Neutrophil (primary cell): Measurements from ENCODE around the gene DBH.

Experiments
- H3K27ac ChIP-seq: fragments of 200-600 bp; sonication (generic); 2 replicates; pipeline ENCODE4 v1.5.1; 2016; ENCODE audit warnings: mild to moderate bottlenecking, moderate library complexity
- H3K27me3 ChIP-seq: fragments of 200-600 bp; sonication (generic); 2 replicates; pipeline ENCODE4 v1.6.0; 2016; ENCODE audit warnings: mild to moderate bottlenecking
- H3K36me3 ChIP-seq: fragments of 200-600 bp; sonication (generic); 2 replicates; pipeline ENCODE4 v1.5.1; 2017
- H3K4me1 ChIP-seq, 2 experiments: fragments of 200-600 bp in 1 of 2; sonication (generic) in 1 of 2; 1 replicate in 1 of 2; 2 replicates in 1 of 2; pipeline versions ENCODE4 v1.5.1 to v1.6.1; 2013 to 2016; ENCODE audit warnings: low read depth in 1 of 2, low read length in 1 of 2, mild to moderate bottlenecking in 1 of 2, moderate library complexity in 1 of 2; ENCODE audit not compliant: control insufficient read depth in 1 of 2, insufficient read depth in 1 of 2
- H3K4me3 ChIP-seq, 2 experiments: fragments of 200-600 bp in 1 of 2; sonication (generic) in 1 of 2; 1 replicate in 1 of 2; 2 replicates in 1 of 2; pipeline ENCODE4 v1.5.1; 2013 to 2016; ENCODE audit warnings: low read depth in 1 of 2, low read length in 1 of 2, mild to moderate bottlenecking in 1 of 2, moderate library complexity in 1 of 2
- H3K9me3 ChIP-seq: fragments of 200-600 bp; sonication (generic); 2 replicates; pipeline ENCODE4 v1.5.1; 2016
- CTCF ChIP-seq: fragments of 200-600 bp; sonication (generic); IDR thresholded peaks from 2 replicates; pipeline ENCODE4 v1.5.1; 2016; ENCODE audit warnings: antibody characterized with exemption

DBH gene

GRCh38 chr9:133647148-133647547, 11.0 kb downstream of the DBH start:
- no peaks in the 10 kb centered on the region for H3K27me3 ChIP-seq
- H3K4me1 ChIP-seq, result no peaks in the 10 kb centered on the region
- no peaks in the 10 kb centered on the region for H3K9me3 ChIP-seq
- H3K4me3 ChIP-seq, result no peak overlapping the region
- no peak overlapping the region for H3K27ac ChIP-seq
- no peaks in the 10 kb centered on the region for H3K36me3 ChIP-seq
- TF ChIP-seq CTCF, result no peak

DNA sequence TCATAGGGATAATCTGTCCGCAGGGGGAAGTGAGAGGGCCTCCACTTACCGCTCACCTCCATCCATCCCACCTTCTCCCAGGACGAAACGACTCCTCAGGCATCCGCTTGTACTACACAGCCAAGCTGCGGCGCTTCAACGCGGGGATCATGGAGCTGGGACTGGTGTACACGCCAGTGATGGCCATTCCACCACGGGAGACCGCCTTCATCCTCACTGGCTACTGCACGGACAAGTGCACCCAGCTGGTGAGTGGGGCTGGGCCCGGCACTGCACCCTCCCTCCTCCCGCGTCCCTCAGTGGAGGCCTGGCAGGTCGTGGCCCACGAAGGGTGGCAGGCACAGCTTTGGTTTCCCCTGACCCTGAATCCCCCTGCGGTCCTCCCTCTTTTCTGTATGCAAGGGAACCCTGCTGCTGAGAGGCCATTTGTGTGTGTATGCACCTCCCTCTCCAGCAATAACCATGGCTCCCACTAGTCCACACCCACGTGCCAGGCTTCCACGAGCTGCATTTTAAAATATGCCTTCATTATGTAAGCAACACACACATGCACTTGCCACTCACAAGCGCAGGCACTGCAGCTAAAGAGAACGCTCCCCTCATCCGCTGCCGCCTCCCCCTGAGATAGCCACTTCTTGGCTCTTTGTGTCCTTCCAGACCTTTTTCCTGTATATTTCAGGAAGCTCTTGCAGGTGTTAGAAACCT, 11.8 kb downstream of the DBH start:
- Histone ChIP-seq H3K36me3 (no peaks in the 10 kb centered on the region), H3K27ac (no peak overlapping the region), H3K4me3 (no peak overlapping the region), H3K27me3 (no peaks in the 10 kb centered on the region), H3K9me3 (no peaks in the 10 kb centered on the region), H3K4me1 (no peaks in the 10 kb centered on the region)
- no peak for TF ChIP-seq CTCF

GRCh38 chr9:133649194-133649593, 13.0 kb downstream of the DBH start:
- TF ChIP-seq CTCF, result no peak
- peaks cover under 1% of the 10 kb centered on the region for H3K27me3 ChIP-seq

GRCh38 chr9:133650026-133650425, 13.9 kb downstream of the DBH start:
- Histone ChIP-seq H3K27ac (no peak overlapping the region), H3K4me3 (no peak overlapping the region), H3K36me3 (no peaks in the 10 kb centered on the region), H3K27me3 (peaks cover 9% of the 10 kb centered on the region), H3K4me1 (no peaks in the 10 kb centered on the region), H3K9me3 (no peaks in the 10 kb centered on the region)
- TF ChIP-seq CTCF, result no peak

More at GRCh38 chr9:133649194-133649593, 13.0 kb downstream of the DBH start:
- Histone ChIP-seq H3K4me1 (no peaks in the 10 kb centered on the region), H3K4me3 (no peak overlapping the region), H3K36me3 (no peaks in the 10 kb centered on the region), H3K9me3 (no peaks in the 10 kb centered on the region), H3K27ac (no peak overlapping the region)

GRCh38 chr9:133653638-133654037, 17.5 kb downstream of the DBH start:
- Histone ChIP-seq H3K27me3 (peaks cover 45% of the 10 kb centered on the region), H3K4me1 (no peaks in the 10 kb centered on the region), H3K9me3 (no peaks in the 10 kb centered on the region), H3K27ac (no peak overlapping the region), H3K4me3 (no peak overlapping the region), H3K36me3 (no peaks in the 10 kb centered on the region)
- TF ChIP-seq CTCF, result no peak
